SU-DHL-6 (cell line): Measurements from ENCODE around the gene SEPTIN10.
"Not testable (repeated sequence)": the region's sequence is repeated elsewhere in the genome, so short reads cannot be mapped to it uniquely, and the experiment has no call there.

Experiments used
- CTCF ChIP-seq: fragments of 200-600 bp; sonication (generic); IDR thresholded peaks from one replicate; pipeline ENCODE4 v1.5.1; 2017; ENCODE audit warnings: antibody characterized with exemption, mild to moderate bottlenecking, low read length, moderate library complexity; ENCODE audit not compliant: insufficient read depth, poor library complexity, severe bottlenecking
- EZH2phosphoT487 ChIP-seq: fragments of 200-600 bp; sonication (generic), shearing (Covaris generic); conservative IDR thresholded peaks from 2 replicates; pipeline ENCODE4 v1.6.1; 2018; ENCODE audit warnings: mild to moderate bottlenecking, antibody characterized with exemption, low read length, moderate library complexity, mixed read lengths

GRCh38 chr2:109577630-109578029 is 36.1 kb downstream of the SEPTIN10 start:
- TF ChIP-seq CTCF, EZH2phosphoT487: not testable (repeated sequence)
